Ishikawa (cell line): ENCODE measurements around the gene PAK1IP1.

Experiments used
- CEBPB ChIP-seq: IDR thresholded peaks from 2 replicates; pipeline ENCODE4 v1.6.1; 2012
- CREB1 ChIP-seq: IDR thresholded peaks from 2 replicates; pipeline ENCODE4 v1.6.1; 2012; ENCODE audit warnings: low read depth
- EGR1 ChIP-seq: IDR thresholded peaks from 2 replicates; pipeline ENCODE4 v1.6.1; 2012
- EP300 ChIP-seq: IDR thresholded peaks from 2 replicates; pipeline ENCODE4 v1.6.1; 2012; ENCODE audit warnings: borderline replicate concordance
- FOXM1 ChIP-seq: IDR thresholded peaks from 2 replicates; pipeline ENCODE4 v1.6.1; 2012; ENCODE audit warnings: low read depth, borderline replicate concordance
- NFIC ChIP-seq: IDR thresholded peaks from 2 replicates; pipeline ENCODE4 v1.6.1; 2012
- RAD21 ChIP-seq: IDR thresholded peaks from 2 replicates; pipeline ENCODE4 v1.6.1; 2012; ENCODE audit warnings: low read depth
- REST ChIP-seq: IDR thresholded peaks from 2 replicates; pipeline ENCODE4 v1.6.1; 2012; ENCODE audit warnings: low read depth, mild to moderate bottlenecking
- TAF1 ChIP-seq: IDR thresholded peaks from 2 replicates; pipeline ENCODE4 v1.6.1; 2012; ENCODE audit warnings: low read depth, mild to moderate bottlenecking
- TCF12 ChIP-seq: IDR thresholded peaks from 2 replicates; pipeline ENCODE4 v1.6.1; 2012; ENCODE audit warnings: low read depth
- TEAD4 ChIP-seq: IDR thresholded peaks from 2 replicates; pipeline ENCODE4 v1.6.1; 2012
- YY1 ChIP-seq: IDR thresholded peaks from 2 replicates; pipeline ENCODE4 v1.6.1; 2012; ENCODE audit warnings: low read depth
- ZBTB7A ChIP-seq: IDR thresholded peaks from 2 replicates; pipeline ENCODE4 v1.6.1; 2012; ENCODE audit warnings: low read depth
- TF ChIP-seq, protein P1 (sequence below): IDR thresholded peaks from 2 replicates; pipeline ENCODE4 v1.6.1; 2012
- TF ChIP-seq, protein P2 (sequence below): IDR thresholded peaks from 2 replicates; pipeline ENCODE4 v1.6.1; 2012

Gene PAK1IP1

DNA sequence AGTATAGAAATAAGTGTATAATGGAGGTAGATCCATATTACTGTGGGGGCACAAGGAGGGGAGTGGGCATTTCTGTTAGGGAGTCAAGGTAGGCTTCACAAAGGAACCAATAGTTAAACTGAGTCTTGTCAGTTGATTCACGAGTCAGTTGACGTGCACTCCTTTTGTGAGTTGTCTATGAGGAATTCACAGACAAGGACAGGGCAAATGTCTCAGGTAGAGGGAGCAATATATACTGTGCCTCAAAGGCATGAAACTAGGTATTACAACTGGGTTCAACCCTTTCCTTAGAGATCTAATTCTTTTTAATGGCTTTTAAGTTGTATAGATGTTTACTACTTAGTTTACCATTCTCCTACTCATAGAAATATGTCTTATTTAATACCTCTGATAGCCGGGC is 39.1 kb downstream of the PAK1IP1 start:
- TF ChIP-seq EP300 (no peak), TAF1 (no peak), YY1 (no peak), CREB1 (no peak), CEBPB (no peak), RAD21 (no peak), EGR1 (no peak), TCF12 (no peak), ZBTB7A (no peak), REST (no peak), NFIC (no peak), FOXM1 (no peak), TEAD4 (no peak)
- TF ChIP-seq, protein P1, sequence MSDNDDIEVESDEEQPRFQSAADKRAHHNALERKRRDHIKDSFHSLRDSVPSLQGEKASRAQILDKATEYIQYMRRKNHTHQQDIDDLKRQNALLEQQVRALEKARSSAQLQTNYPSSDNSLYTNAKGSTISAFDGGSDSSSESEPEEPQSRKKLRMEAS: no peak
- TF ChIP-seq, protein P2, sequence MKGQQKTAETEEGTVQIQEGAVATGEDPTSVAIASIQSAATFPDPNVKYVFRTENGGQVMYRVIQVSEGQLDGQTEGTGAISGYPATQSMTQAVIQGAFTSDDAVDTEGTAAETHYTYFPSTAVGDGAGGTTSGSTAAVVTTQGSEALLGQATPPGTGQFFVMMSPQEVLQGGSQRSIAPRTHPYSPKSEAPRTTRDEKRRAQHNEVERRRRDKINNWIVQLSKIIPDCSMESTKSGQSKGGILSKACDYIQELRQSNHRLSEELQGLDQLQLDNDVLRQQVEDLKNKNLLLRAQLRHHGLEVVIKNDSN: no peak

GRCh38 chr6:10736731-10737130 is 42.0 kb downstream of the PAK1IP1 start:
- TF ChIP-seq CEBPB (no peak), REST (no peak), TAF1 (no peak)

- TF ChIP-seq EP300 (no peak), EGR1 (no peak), FOXM1 (no peak), ZBTB7A (no peak), CREB1 (no peak), CEBPB (no peak), TEAD4 (no peak)
- TF ChIP-seq, protein P2: no peak
Observed at GRCh38 chr6:10740061-10740460, 45.3 kb downstream of the PAK1IP1 start.

- TF ChIP-seq NFIC: no peak
- TF ChIP-seq CEBPB: no peak
- no peak for TF ChIP-seq YY1
- no peak for TF ChIP-seq ZBTB7A
- no peak for TF ChIP-seq EP300
- no peak for TF ChIP-seq REST
- no peak for TF ChIP-seq FOXM1
- TF ChIP-seq RAD21: no peak
- TF ChIP-seq, protein P1: no peak
- TF ChIP-seq TEAD4: no peak
- TF ChIP-seq, protein P2: no peak
- no peak for TF ChIP-seq TAF1
- TF ChIP-seq CREB1: no peak
- TF ChIP-seq EGR1: no peak
- no peak for TF ChIP-seq TCF12
Observed at GRCh38 chr6:10742251-10742650, 47.5 kb downstream of the PAK1IP1 start.
